Activated CD4-positive, alpha-beta memory T cell treated with anti-CD3 and anti-CD28 coated beads, Interleukin-2, amount 10 ng/mL, durations not matched to agents 7 days and 5 days (primary cell): Measurements from ENCODE around the gene TRAPPC14. TPM values are rescaled to one million over a fixed set of nuclear protein-coding genes. Genes with fewer than 3 reads are reported as not detected.
"Not testable (repeated sequence)": the region's sequence is repeated elsewhere in the genome, so short reads cannot be mapped to it uniquely, and the experiment has no call there.

Experiments
- CTCF ChIA-PET: fragments of 350-600 bp; sonication (Branson Sonifier 250); formaldehyde crosslinking; loops from one replicate; lab custom pipeline; 2021; ENCODE audit warnings: antibody characterized with exemption, inconsistent platforms; lab: Charles Lee
- POLR2A ChIA-PET: fragments of 350-600 bp; sonication (Branson Sonifier 250); formaldehyde crosslinking; loops from one replicate; lab custom pipeline; 2021; ENCODE audit warnings: antibody characterized with exemption; lab: Charles Lee
- DNase-seq: peaks from one replicate; pipeline ENCODE4 v3.0.0-alpha.2; 2020
- H3K27ac Mint-ChIP-seq: one replicate; pipeline ENCODE4 v1.8.0; 2021; ENCODE audit warnings: mild to moderate bottlenecking, mixed read lengths
- H3K27me3 Mint-ChIP-seq: one replicate; pipeline ENCODE4 v1.8.0; 2021; ENCODE audit warnings: mixed read lengths
- H3K36me3 Mint-ChIP-seq: one replicate; pipeline ENCODE4 v1.8.0; 2021; ENCODE audit warnings: low read depth, mixed read lengths
- H3K4me1 Mint-ChIP-seq: one replicate; pipeline ENCODE4 v1.8.0; 2021; ENCODE audit warnings: mixed read lengths
- H3K4me3 Mint-ChIP-seq: one replicate; pipeline ENCODE4 v1.8.0; 2021; ENCODE audit warnings: mild to moderate bottlenecking, mixed read lengths
- H3K9me3 Mint-ChIP-seq: one replicate; pipeline ENCODE4 v1.8.0; 2021; ENCODE audit warnings: mixed read lengths
- total RNA-seq, 2 experiments: library from RNA; stranded (reverse); gene quantifications; one replicate each; pipeline ENCODE4 v1.2.3, GENCODE V29; 2021

TRAPPC14 gene
- total RNA-seq, 2 experiments from 2014 or later = 37.8 to 41.2 TPM

GRCh38 chr7:100148225-100148558, 10.3 kb downstream of the TRAPPC14 start:
- no peaks in the 10 kb centered on the region for H3K9me3 Mint-ChIP-seq
- ChIA-PET CTCF (interaction anchor here (0.6 to 1.8 kb wide), 14 partner anchors 8 to 72 kb away, joined by 3 to 11 read pairs (median 4); partner anchors contain the start of genes AP4M1, GPC2, MBLAC1 and STAG3), POLR2A (interaction anchor here (0.6 to 2.9 kb wide), 16 partner anchors 9 to 197 kb away, joined by 3 to 21 read pairs (median 5); partner anchors contain the start of genes AP4M1, GPC2, MBLAC1 and MCM7)
- DNase-seq = no peak
- no peaks in the 10 kb centered on the region for H3K27me3 Mint-ChIP-seq
- H3K4me1 Mint-ChIP-seq = peaks cover 34% of the 10 kb centered on the region
- H3K27ac Mint-ChIP-seq = peak overlapping the region; percentile 92
- H3K4me3 Mint-ChIP-seq = peak overlapping the region; percentile 96
- H3K36me3 Mint-ChIP-seq = peaks cover 25% of the 10 kb centered on the region

- peaks cover 29% of the 10 kb centered on the region for H3K4me1 Mint-ChIP-seq
- ChIA-PET CTCF (interaction anchor here (1.0 to 1.8 kb wide), 4 partner anchors 15 to 71 kb away, joined by 3 to 11 read pairs (median 4); no protein-coding TSS in a partner anchor), POLR2A (interaction anchor here (0.9 to 2.5 kb wide), 3 partner anchors 10 to 21 kb away, joined by 4 to 13 read pairs (median 4); partner anchors contain the start of gene MBLAC1)
- no peak overlapping the region for H3K4me3 Mint-ChIP-seq
- no peaks in the 10 kb centered on the region for H3K27me3 Mint-ChIP-seq
- DNase-seq = no peak
- H3K27ac Mint-ChIP-seq = no peak overlapping the region
- peaks cover 17% of the 10 kb centered on the region for H3K36me3 Mint-ChIP-seq
- no peaks in the 10 kb centered on the region for H3K9me3 Mint-ChIP-seq
Observed at GRCh38 chr7:100147278-100147677, 11.2 kb downstream of the TRAPPC14 start.

GRCh38 chr7:100146350-100146749, 12.2 kb downstream of the TRAPPC14 start:
- H3K27me3 Mint-ChIP-seq, POLR2A ChIA-PET, H3K36me3 Mint-ChIP-seq, H3K9me3 Mint-ChIP-seq, H3K27ac Mint-ChIP-seq, DNase-seq, H3K4me3 Mint-ChIP-seq: not testable (repeated sequence)
- CTCF ChIA-PET = interaction anchor here (0.7 to 1.2 kb wide), 4 partner anchors 14 to 72 kb away, joined by 3 to 5 read pairs (median 4); no protein-coding TSS in a partner anchor
- peaks cover 25% of the 10 kb centered on the region for H3K4me1 Mint-ChIP-seq

- no peak for DNase-seq
- Mint-ChIP-seq H3K9me3 (no peaks in the 10 kb centered on the region), H3K4me3 (no peak overlapping the region), H3K4me1 (peaks cover 22% of the 10 kb centered on the region), H3K36me3 (no peaks in the 10 kb centered on the region), H3K27ac (no peak overlapping the region), H3K27me3 (peaks cover 6% of the 10 kb centered on the region)
- ChIA-PET CTCF (interaction anchor here (2.7 to 4.6 kb wide), 2 partner anchors 9 to 13 kb away, joined by 16 to 18 read pairs; no protein-coding TSS in a partner anchor), POLR2A (interaction anchor here (1.0 to 1.3 kb wide), 2 partner anchors 10 to 15 kb away, joined by 3 to 4 read pairs; no protein-coding TSS in a partner anchor)
Observed at GRCh38 chr7:100142461-100142860, 16.1 kb downstream of the TRAPPC14 start.

GRCh38 chr7:100141555-100141949, 17.0 kb downstream of the TRAPPC14 start:
- DNase-seq = no peak
- Mint-ChIP-seq H3K27ac (no peak overlapping the region), H3K4me1 (peaks cover 22% of the 10 kb centered on the region), H3K4me3 (no peak overlapping the region), H3K36me3 (no peaks in the 10 kb centered on the region), H3K27me3 (peaks cover 6% of the 10 kb centered on the region), H3K9me3 (no peaks in the 10 kb centered on the region)
- ChIA-PET CTCF (interaction anchor here (2.7 to 4.6 kb wide), 2 partner anchors 8 to 12 kb away, joined by 16 to 18 read pairs; no protein-coding TSS in a partner anchor), POLR2A (interaction anchor here (1.1 to 1.4 kb wide), 3 partner anchors 9 to 16 kb away, joined by 3 read pairs; partner anchors contain the start of gene MBLAC1)

- ChIA-PET POLR2A (interaction anchor here (0.7 to 1.7 kb wide), 4 partner anchors 12 to 83 kb away, joined by 3 to 5 read pairs (median 4); partner anchors contain the start of genes AP4M1, MBLAC1 and MCM7), CTCF (interaction anchor here (1.0 to 1.2 kb wide), 2 partner anchors 80 to 207 kb away, joined by 3 to 4 read pairs; no protein-coding TSS in a partner anchor)
- no peak overlapping the region for H3K27ac Mint-ChIP-seq
- peaks cover 9% of the 10 kb centered on the region for H3K27me3 Mint-ChIP-seq
- no peak overlapping the region for H3K4me3 Mint-ChIP-seq
- H3K36me3 Mint-ChIP-seq = no peaks in the 10 kb centered on the region
- H3K9me3 Mint-ChIP-seq = no peaks in the 10 kb centered on the region
- H3K4me1 Mint-ChIP-seq = peaks cover 22% of the 10 kb centered on the region
- no peak for DNase-seq
Observed at GRCh38 chr7:100137851-100138760, 20.4 kb downstream of the TRAPPC14 start.

GRCh38 chr7:100132697-100133151, 25.8 kb downstream of the TRAPPC14 start:
- H3K27ac Mint-ChIP-seq = no peak overlapping the region
- POLR2A ChIA-PET = interaction anchor here (0.7 to 2.7 kb wide), 10 partner anchors 8 to 296 kb away, joined by 3 to 13 read pairs (median 6); partner anchors contain the start of genes AP4M1, LAMTOR4, MCM7 and ZCWPW1
- H3K9me3 Mint-ChIP-seq = no peaks in the 10 kb centered on the region
- H3K27me3 Mint-ChIP-seq = peaks cover 3% of the 10 kb centered on the region
- no peaks in the 10 kb centered on the region for H3K36me3 Mint-ChIP-seq
- H3K4me1 Mint-ChIP-seq = peaks cover 22% of the 10 kb centered on the region
- no peak overlapping the region for H3K4me3 Mint-ChIP-seq
- CTCF ChIA-PET = interaction anchor here (0.7 to 5.2 kb wide), 38 partner anchors 9 to 290 kb away, joined by 3 to 64 read pairs (median 5); partner anchors contain the start of genes AP4M1, COPS6, GAL3ST4 and GPC2
- DNase-seq = peak; percentile 75

GRCh38 chr7:100132126-100132525, 26.4 kb downstream of the TRAPPC14 start:
- peaks cover 20% of the 10 kb centered on the region for H3K4me1 Mint-ChIP-seq
- H3K4me3 Mint-ChIP-seq = no peak overlapping the region
- peaks cover 3% of the 10 kb centered on the region for H3K27me3 Mint-ChIP-seq
- no peak for DNase-seq
- POLR2A ChIA-PET = interaction anchor here (0.7 to 2.7 kb wide), 10 partner anchors 9 to 297 kb away, joined by 3 to 13 read pairs (median 6); partner anchors contain the start of genes AP4M1, LAMTOR4, MCM7 and ZCWPW1
- CTCF ChIA-PET = interaction anchor here (0.6 to 5.2 kb wide), 30 partner anchors 10 to 644 kb away, joined by 3 to 64 read pairs (median 6); partner anchors contain the start of genes AP4M1, COPS6, GAL3ST4 and LAMTOR4
- H3K36me3 Mint-ChIP-seq = no peaks in the 10 kb centered on the region
- no peaks in the 10 kb centered on the region for H3K9me3 Mint-ChIP-seq
- no peak overlapping the region for H3K27ac Mint-ChIP-seq

GRCh38 chr7:100130608-100131453, 27.7 kb downstream of the TRAPPC14 start:
- ChIA-PET POLR2A (interaction anchor here (3.7 kb wide), 1 partner anchor 30 kb away, joined by 32 read pairs; the partner anchor contains the start of genes AP4M1 and MCM7), CTCF (interaction anchor here (0.6 to 5.2 kb wide), 24 partner anchors 10 to 1087 kb away, joined by 3 to 64 read pairs (median 4); partner anchors contain the start of genes AP4M1, CNPY4, COPS6 and GPC2)
- DNase-seq = peak; percentile 86
- H3K4me1 Mint-ChIP-seq = peaks cover 22% of the 10 kb centered on the region
- H3K4me3 Mint-ChIP-seq = peak overlapping the region; percentile 19
- H3K36me3 Mint-ChIP-seq = peaks cover 7% of the 10 kb centered on the region
- peaks cover 2% of the 10 kb centered on the region for H3K27me3 Mint-ChIP-seq
- H3K27ac Mint-ChIP-seq = no peak overlapping the region
- H3K9me3 Mint-ChIP-seq = no peaks in the 10 kb centered on the region

- POLR2A ChIA-PET = interaction anchor here (2.5 to 3.7 kb wide), 2 partner anchors 10 to 29 kb away, joined by 10 to 32 read pairs; partner anchors contain the start of genes AP4M1 and MCM7
- not testable (repeated sequence) for DNase-seq, H3K27me3 Mint-ChIP-seq, H3K4me3 Mint-ChIP-seq, H3K9me3 Mint-ChIP-seq, H3K27ac Mint-ChIP-seq
- Mint-ChIP-seq H3K4me1 (peaks cover 27% of the 10 kb centered on the region), H3K36me3 (peaks cover 10% of the 10 kb centered on the region)
- CTCF ChIA-PET = interaction anchor here (1.0 to 5.2 kb wide), 15 partner anchors 10 to 306 kb away, joined by 3 to 64 read pairs (median 4); partner anchors contain the start of genes AP4M1, CNPY4, GPC2 and MCM7
Observed at GRCh38 chr7:100130220-100130607, 28.3 kb downstream of the TRAPPC14 start.

GRCh38 chr7:100128637-100128963, 29.9 kb downstream of the TRAPPC14 start:
- POLR2A ChIA-PET = interaction anchor here (0.6 to 3.7 kb wide), 14 partner anchors 8 to 210 kb away, joined by 3 to 32 read pairs (median 4); partner anchors contain the start of genes AP4M1, LAMTOR4, MCM7 and PVRIG
- Mint-ChIP-seq H3K27me3 (no peaks in the 10 kb centered on the region), H3K4me1 (peaks cover 39% of the 10 kb centered on the region), H3K27ac (peak overlapping the region; percentile 74), H3K36me3 (peaks cover 20% of the 10 kb centered on the region), H3K9me3 (no peaks in the 10 kb centered on the region), H3K4me3 (peak overlapping the region; percentile 100)
- CTCF ChIA-PET = interaction anchor here (0.6 to 3.2 kb wide), 11 partner anchors 8 to 279 kb away, joined by 3 to 18 read pairs (median 3); partner anchors contain the start of genes CNPY4, MCM7 and TRIM4
- DNase-seq = no peak
